Uterus (tissue), 4 donors: ENCODE data around the gene MEX3D. TPM values are rescaled to one million over a fixed set of nuclear protein-coding genes. Genes with fewer than 3 reads are reported as not detected.
A peak's percentile ranks its signal among the peaks of the same experiment; 100 is the strongest.

Experiments
- DNase-seq, 2 donors: peaks; one replicate each; pipeline ENCODE4 v3.0.0-alpha.2; 2019 to 2020
- H3K27ac ChIP-seq, 2 donors: fragments of 200-600 bp; sonication (generic); 1 replicate in 1 of 2; 2 replicates in 1 of 2; pipeline ENCODE4 v1.5.1; 2016 to 2018
- H3K27me3 ChIP-seq, 2 donors: fragments of 200-600 bp; sonication (generic); one replicate each; pipeline ENCODE4 v1.5.1; 2018 to 2019; ENCODE audit warnings: control low read depth in 1 of 2
- H3K36me3 ChIP-seq, 2 donors: fragments of 200-600 bp; sonication (generic); one replicate each; pipeline ENCODE4 v1.5.1; 2019; ENCODE audit warnings: control low read depth in 1 of 2
- H3K4me1 ChIP-seq, 2 donors: fragments of 200-600 bp; sonication (generic); one replicate each; pipeline ENCODE4 v1.5.1; 2018 to 2019; ENCODE audit warnings: control low read depth in 1 of 2
- H3K4me3 ChIP-seq, 2 donors: fragments of 200-600 bp; sonication (generic); 1 replicate in 1 of 2; 2 replicates in 1 of 2; pipeline ENCODE4 v1.5.1; 2018 to 2019; ENCODE audit warnings: mild to moderate bottlenecking in 1 of 2
- H3K9me3 ChIP-seq, 2 donors: fragments of 200-600 bp; sonication (generic); one replicate each; pipeline ENCODE4 v1.5.1; 2019; ENCODE audit warnings: control low read depth in 1 of 2
- POLR2A ChIP-seq, 2 donors: fragments of 450-650 bp; IDR thresholded peaks; one replicate each; pipeline ENCODE4 v1.6.1; 2016; ENCODE audit warnings: antibody characterized with exemption in 2 of 2, mild to moderate bottlenecking in 1 of 2, moderate library complexity in 1 of 2
- intact Hi-C: fragments of 100-400 bp; cut with DNase I; formaldehyde crosslinking; loops from one replicate; pipeline ENCODE4 v1.15.1; 2023; ENCODE audit warnings: low total_unique reads
- total RNA-seq, 4 donors: library from RNA; depleted of rRNA in 3 of 4; stranded (reverse); fragments of >200 nt in 3 of 4; gene quantifications; one replicate each; pipeline versions ENCODE4 v1.1.0 to v1.2.4, GENCODE V29; 2014 to 2023
- TF ChIP-seq, protein P1 (sequence below), 4 experiments: fragments of 200-600 bp in 2 of 4; fragments of 450-650 bp in 2 of 4; sonication (generic) in 2 of 4; IDR thresholded peaks; one replicate each; pipeline ENCODE4 v1.5.1; 2016 to 2019; ENCODE audit warnings: antibody characterized with exemption in 4 of 4, mild to moderate bottlenecking in 2 of 4, moderate library complexity in 1 of 4
- donor health status: DM: yes; HTN: yes; CAD: no.

Gene MEX3D
- total RNA-seq, 4 donors from 2014 or later = 4.4 to 34.8 (median 23.2) TPM

DNA sequence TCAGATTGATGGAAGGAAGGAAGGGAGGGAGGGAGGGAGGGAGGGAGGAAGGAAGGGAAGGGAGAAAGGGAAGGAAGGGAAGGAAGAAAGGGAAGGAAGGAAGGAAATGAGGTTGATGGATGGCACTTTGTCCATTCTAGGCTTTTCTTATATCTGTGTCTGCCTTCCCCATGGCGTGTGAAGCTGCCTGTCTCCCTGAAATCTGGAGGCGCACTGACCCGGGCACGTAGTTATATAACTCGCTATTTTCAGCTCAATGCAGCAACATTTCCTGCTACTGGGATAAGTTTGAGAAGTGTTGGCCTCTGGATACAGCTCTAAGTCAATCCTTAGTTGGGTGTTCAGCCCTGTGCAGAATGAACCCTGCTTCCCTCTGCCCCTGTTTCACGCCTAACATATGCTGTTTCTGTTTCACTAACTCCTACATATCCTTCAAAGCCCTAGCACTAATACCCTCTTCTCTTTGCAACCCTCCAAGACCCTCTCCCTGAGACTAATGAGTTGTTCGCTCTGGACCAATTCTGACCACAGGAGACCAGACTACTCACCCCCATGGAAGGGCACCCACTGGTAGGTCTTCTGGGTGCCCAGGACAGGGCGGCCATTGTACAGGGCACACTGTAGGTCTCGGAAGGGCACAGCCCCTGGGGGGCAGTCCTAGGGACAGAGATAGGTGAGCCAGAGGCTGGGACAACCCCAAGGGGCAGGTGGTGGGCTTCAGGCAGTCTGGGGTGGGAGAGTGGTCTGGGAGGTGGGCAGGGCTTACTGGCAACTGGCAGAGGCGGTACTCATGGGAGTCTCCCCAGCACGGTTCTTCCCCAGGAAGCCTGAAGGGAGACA, 58.3 kb downstream of the MEX3D start:
- no peak overlapping the region for H3K4me3 ChIP-seq
- intact Hi-C loops = no loop called here
- H3K9me3 ChIP-seq = no peaks in the 10 kb centered on the region
- peak overlapping the region; percentile 54 to 66 for H3K27ac ChIP-seq
- no peaks in the 10 kb centered on the region for H3K4me1 ChIP-seq
- TF ChIP-seq, protein P1, sequence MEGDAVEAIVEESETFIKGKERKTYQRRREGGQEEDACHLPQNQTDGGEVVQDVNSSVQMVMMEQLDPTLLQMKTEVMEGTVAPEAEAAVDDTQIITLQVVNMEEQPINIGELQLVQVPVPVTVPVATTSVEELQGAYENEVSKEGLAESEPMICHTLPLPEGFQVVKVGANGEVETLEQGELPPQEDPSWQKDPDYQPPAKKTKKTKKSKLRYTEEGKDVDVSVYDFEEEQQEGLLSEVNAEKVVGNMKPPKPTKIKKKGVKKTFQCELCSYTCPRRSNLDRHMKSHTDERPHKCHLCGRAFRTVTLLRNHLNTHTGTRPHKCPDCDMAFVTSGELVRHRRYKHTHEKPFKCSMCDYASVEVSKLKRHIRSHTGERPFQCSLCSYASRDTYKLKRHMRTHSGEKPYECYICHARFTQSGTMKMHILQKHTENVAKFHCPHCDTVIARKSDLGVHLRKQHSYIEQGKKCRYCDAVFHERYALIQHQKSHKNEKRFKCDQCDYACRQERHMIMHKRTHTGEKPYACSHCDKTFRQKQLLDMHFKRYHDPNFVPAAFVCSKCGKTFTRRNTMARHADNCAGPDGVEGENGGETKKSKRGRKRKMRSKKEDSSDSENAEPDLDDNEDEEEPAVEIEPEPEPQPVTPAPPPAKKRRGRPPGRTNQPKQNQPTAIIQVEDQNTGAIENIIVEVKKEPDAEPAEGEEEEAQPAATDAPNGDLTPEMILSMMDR (IDR thresholded peaks at IDR 0.05) = no peak
- TF ChIP-seq POLR2A (IDR thresholded peaks at IDR 0.05) = no peak
- DNase-seq = no peak
- H3K27me3 ChIP-seq = no peaks in the 10 kb centered on the region
- H3K36me3 ChIP-seq = no peaks in the 10 kb centered on the region

DNA sequence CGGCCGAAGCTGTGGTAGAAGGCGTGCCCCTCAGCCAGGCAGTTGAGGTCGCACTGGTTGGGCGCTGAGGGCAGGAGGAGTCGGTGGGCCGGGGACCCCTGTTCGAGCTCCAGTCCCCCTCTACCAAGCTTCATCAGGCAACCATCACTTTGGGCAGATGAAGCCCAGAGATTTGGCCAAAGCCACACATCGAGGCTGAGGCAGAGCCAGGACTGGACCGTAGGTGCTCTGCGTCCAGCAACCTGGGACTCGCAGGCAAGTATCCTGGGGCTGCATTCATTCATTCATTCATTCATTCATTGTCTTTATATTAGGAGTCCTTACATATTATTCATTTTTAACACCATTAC, 59.6 kb downstream of the MEX3D start:
- Histone ChIP-seq H3K27me3 (no peaks in the 10 kb centered on the region), H3K4me3 (peak overlapping the region in 1 of 2 donors; percentile 42), H3K36me3 (no peaks in the 10 kb centered on the region), H3K27ac (peak overlapping the region; percentile 84 to 89), H3K4me1 (no peaks in the 10 kb centered on the region), H3K9me3 (no peaks in the 10 kb centered on the region)
- no peak for DNase-seq
- intact Hi-C loops = no loop called here
- no peak for TF ChIP-seq POLR2A (IDR thresholded peaks at IDR 0.05)
- TF ChIP-seq, protein P1 (IDR thresholded peaks at IDR 0.05) = no peak

GRCh38 chr19:1507763-1508506, 60.2 kb downstream of the MEX3D start:
- TF ChIP-seq, protein P1 (IDR thresholded peaks at IDR 0.05) = peak in 1 of 4 experiments; percentile 9
- TF ChIP-seq POLR2A (IDR thresholded peaks at IDR 0.05) = peak in 1 of 2 donors; percentile 36
- Histone ChIP-seq H3K4me1 (peaks cover 0 to 4% of the 10 kb centered on the region in 2 donors), H3K9me3 (no peaks in the 10 kb centered on the region), H3K36me3 (no peaks in the 10 kb centered on the region), H3K27me3 (no peaks in the 10 kb centered on the region), H3K27ac (peak overlapping the region; percentile 84 to 89), H3K4me3 (peak overlapping the region; percentile 13 to 42)
- DNase-seq = peak; percentile 93 to 96
- intact Hi-C loops = no loop called here

GRCh38 chr19:1507192-1507660, 60.9 kb downstream of the MEX3D start:
- H3K27ac ChIP-seq = peak overlapping the region; percentile 84 to 89
- no peaks in the 10 kb centered on the region for H3K9me3 ChIP-seq
- DNase-seq = peak in 1 of 2 donors; percentile 43
- H3K4me1 ChIP-seq = peaks cover 0 to 6% of the 10 kb centered on the region in 2 donors
- no peaks in the 10 kb centered on the region for H3K27me3 ChIP-seq
- intact Hi-C loops = no loop called here
- H3K36me3 ChIP-seq = no peaks in the 10 kb centered on the region
- TF ChIP-seq, protein P1 (IDR thresholded peaks at IDR 0.05) = no peak
- no peak for TF ChIP-seq POLR2A (IDR thresholded peaks at IDR 0.05)
- H3K4me3 ChIP-seq = peak overlapping the region; percentile 13 to 42
